GM21360 (cell line): ENCODE results near the gene CIB2.

ENCODE experiments used
- ATAC-seq: cut with Tn5 transposase; IDR thresholded peaks from one replicate; pipeline ENCODE4 v1.9.1; 2021; ENCODE audit warnings: mild to moderate bottlenecking, moderate library complexity; ENCODE audit not compliant: unreplicated experiment

Gene CIB2

GRCh38 chr15:78149805-78150751 is 18.8 kb upstream of the CIB2 start:
- no peak for ATAC-seq

DNA sequence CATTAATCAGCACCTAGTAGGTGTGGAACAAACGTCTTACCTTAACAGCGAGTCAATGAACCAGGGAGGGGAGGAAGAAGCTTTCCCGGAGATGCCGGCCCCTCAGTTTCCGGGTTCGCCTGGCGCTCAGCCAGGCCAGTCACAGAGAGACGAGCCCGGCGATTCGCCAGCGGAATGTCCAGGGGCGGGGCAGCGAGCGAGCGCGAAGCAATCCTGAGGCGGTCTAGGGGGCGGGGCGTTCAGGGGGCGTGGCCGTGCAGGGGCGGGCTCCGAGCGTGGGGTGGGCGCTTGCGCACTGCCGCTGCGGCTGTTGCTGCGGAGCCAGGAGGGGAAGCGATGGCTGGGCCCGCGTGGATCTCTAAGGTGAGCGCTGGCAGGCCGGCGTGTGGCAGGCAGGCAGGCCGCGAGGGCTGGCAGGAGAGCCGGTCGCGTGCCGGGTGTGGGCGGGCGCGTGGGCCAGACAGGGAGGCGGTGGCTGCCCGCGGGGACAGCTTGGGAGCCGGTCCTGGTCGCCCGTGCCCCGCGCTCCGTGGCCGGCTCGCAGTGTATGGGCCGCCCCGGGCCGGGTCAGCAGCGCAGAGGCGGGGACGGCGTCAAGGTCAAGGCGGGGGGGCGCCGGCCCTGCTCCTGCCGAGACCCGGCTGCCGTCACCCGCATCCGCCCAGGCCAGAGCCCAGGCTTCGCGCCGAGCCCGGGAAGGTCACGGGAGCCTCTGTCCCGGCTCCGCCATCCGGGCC is 18.0 kb upstream of the CIB2 start, which contains the start of gene IDH3A:
TSS of gene IDH3A (plus strand) at position 295 of the 737 bp plus-strand sequence. CDS start at position 337, 42 bp downstream.
- ATAC-seq = peak; percentile 75

- ATAC-seq = no peak
These were observed 17.3 kb upstream of the CIB2 start for GRCh38 chr15:78148392-78149067.

- ATAC-seq = no peak
These were observed 16.3 kb upstream of the CIB2 start for GRCh38 chr15:78147566-78147965.

GRCh38 chr15:78146425-78147154 is 15.3 kb upstream of the CIB2 start:
- ATAC-seq = no peak

DNA sequence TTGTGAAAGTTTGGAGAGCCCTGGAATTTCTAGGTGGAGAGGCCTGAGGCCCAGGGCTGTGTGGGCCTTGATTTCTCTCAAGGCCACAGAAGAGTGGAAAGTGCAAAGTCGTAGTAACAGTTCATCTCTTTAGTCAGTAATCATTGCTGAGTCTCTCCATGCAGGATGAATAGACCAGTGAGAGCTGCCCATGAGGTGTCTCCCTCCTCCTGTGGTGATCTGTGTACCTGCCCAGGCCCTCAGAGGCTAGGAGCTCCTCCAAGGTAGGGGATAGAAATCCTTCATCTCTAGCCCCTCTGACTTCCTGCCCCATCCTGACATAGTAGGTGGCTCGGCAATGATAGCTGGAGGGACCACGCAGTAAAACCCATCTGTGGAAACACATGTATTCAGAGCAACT is 11.1 kb upstream of the CIB2 start:
- ATAC-seq = no peak

DNA sequence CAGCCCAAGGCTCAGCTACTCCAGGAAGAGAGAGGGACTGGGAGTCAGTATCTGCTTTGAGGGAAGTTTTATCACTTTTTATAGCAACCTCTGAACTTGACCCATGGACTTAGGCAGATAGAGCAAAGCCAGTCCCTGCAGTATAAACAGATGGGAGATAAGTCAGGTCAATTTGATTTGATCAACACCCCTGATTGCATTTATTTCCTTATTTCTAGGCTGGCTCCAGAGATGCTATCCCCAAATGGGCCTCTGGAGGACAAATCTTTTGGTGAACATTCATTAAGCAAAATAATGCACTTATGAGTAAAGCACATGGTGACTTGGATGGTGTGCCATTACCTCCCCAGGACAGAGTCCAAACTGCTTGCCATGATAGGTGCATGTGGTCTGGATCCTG is 9.0 kb upstream of the CIB2 start:
- no peak for ATAC-seq

GRCh38 chr15:78139578-78139977 is 8.3 kb upstream of the CIB2 start:
- no peak for ATAC-seq

GRCh38 chr15:78133801-78134200 is 2.6 kb upstream of the CIB2 start:
- no peak for ATAC-seq

DNA sequence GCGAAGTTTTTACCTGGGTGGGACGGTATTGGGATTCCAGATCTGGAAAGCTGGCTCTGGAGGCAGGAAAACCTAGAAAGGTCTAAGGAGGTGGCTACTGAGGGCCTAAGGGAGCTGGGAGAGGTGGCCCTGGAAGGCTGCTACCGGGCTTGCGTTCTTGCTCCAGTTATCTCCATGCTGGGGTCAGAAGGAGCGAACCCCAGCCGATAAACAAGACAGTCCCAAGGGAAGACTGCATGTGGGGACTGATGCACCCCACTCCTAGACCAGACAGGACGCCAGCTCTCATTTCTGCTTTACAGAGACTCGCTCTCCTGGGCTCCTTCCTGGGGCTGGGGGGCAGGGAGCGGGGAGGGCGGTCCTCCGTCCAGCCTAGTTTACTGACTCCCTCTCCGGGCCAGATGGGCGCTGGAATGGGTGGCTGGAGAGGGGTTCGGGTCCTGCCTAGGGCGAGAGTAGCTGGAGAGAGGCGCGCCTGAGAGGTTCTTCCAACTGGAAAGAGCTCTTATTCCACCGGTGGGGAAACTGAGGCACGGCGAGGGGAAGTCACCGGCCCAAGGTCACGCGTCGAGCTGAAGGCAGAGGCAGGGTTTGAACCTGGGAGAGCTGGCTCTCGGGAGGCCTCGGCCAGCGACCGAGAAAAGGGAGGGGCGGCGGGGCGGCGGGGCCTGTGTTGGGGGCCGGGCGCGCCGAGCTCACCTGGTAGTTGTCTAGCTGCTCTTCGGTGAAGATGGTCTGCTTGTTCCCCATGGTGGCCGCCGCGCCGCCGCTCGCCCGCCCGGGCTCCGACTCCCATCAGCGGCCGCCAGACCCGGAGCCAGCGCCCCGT is 565 bp downstream of the CIB2 start:
- peak; percentile 23 for ATAC-seq

GRCh38 chr15:78129751-78130287 is 1.4 kb downstream of the CIB2 start:
- ATAC-seq = no peak

DNA sequence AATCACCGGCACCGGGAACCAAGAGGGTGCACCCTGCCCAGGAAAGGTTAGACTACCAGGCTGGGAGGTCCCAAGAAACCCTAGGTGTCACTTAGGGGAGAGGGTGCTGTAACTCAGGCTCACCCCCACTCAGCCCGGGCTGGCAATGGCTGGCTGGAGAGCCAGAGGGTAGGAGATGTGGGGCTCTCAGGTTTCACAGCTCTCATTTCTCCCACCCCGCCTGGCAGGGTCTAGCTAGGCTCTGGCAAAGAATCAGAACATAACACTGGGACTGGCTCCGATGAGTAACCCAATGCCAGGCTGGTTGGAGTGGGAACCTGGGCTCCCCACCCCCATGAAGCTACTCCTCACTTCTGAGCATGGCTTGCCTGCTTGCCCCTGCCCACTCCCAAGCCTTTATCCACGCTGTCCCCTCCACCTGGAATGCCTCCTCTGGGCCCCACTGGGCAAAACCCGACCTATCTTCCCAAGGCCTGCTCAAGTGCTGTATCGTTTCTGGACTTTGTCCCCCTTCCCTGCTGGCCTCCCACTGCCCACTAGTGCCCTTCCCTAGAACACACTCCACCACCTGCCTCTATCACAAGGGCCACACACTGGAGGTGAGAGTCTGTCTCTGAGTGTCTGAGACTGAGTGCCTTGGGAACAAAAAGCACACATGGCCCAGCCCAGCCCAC is 2.0 kb downstream of the CIB2 start:
- no peak for ATAC-seq

GRCh38 chr15:78127882-78128281 is 3.4 kb downstream of the CIB2 start:
- ATAC-seq = no peak

- no peak for ATAC-seq
These were observed 6.0 kb downstream of the CIB2 start for GRCh38 chr15:78125267-78125666.

DNA sequence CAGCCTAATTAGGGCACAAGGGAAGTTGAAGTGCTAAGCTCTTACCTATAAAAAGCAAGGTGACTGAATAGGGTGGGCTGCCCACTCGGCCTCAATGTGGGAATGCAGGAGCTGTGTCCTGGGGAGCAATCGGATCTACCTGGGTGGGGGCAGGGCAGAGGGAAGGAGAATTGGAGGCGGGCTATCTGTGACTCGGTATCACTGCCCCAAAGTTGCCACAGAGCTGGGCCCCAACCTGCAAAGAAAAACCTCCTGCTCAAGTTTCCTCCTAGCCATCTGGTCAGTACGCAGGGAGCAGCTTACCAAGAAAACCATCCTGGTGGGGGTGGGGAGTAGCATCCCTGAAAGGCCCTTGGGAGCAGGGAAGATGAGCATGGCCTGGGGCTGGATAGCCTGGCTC is 10.7 kb downstream of the CIB2 start:
- no peak for ATAC-seq

- ATAC-seq = no peak
These were observed 18.7 kb downstream of the CIB2 start for GRCh38 chr15:78112551-78112950.

GRCh38 chr15:78111788-78112187 is 19.5 kb downstream of the CIB2 start:
- ATAC-seq = no peak

GRCh38 chr15:78110916-78111475 is 20.2 kb downstream of the CIB2 start:
- ATAC-seq = no peak

DNA sequence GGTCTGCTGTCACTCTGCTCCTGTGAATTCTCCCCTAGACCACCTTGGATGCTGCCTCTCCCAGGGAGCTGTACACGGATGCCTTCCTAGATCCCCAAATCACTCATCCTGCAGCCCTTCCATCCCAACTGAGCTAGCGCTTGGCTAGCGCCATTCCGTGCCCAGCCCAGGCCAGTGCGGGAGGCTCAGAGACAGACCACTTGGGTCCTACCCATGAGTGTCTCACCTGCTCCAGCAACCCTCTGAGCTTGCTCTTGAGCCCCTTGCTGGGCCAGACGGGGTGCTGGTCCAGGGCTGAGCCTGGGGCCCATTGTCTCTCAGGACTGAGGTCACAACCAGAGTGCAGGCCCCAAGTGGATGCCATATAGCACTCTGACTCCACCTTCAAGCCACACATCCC is 21.1 kb downstream of the CIB2 start:
- no peak for ATAC-seq
